Measurements from ENCODE around the gene HLA-F.
A peak's percentile ranks its signal among the peaks of the same experiment; 100 is the strongest.

HLA-F gene

DNA sequence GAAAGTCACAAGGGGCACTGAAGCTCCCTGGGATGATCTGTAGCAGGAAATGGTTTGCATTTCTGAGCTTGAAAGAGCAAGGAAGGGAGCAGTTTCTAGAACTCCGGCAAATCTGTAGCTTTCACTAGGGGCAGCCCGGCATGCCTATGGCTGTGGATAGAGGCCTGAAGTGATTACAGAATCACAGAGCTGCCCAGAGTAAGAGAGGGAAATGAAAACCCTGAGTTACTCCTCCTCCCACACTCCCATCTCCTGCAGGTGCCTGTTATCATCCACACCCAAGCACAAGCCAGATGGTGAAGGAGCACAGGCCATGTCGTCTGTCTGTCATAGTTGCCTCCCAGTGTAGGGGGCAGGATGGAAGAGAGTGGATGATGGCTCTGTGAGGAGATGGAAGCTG lies 37.1 kb downstream of the HLA-F start:
- DNase-seq (ENCODE audit: low spot score): no peak
- FAIRE-seq: no peak

DNA sequence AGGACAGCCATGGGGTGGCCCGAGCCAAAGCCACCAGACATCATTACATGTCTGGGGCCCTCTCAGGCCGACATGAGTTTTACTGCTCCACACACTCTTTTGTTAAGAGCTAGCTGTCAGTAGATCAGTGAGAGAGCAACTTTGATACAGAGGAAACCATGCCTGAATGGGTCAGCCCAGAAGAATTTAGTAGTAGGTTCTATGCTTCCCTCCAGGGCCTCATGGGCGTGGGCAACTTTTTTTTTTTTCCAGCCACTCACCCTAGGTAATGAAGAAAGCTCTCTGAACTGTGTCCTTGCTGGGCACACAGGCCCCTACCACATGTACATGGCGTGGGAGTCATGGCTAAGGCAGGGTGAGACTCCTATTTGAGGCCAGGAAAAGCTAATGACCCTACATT lies 38.8 kb downstream of the HLA-F start:
- DNase-seq (ENCODE audit: low spot score) (no peak), FAIRE-seq (no peak)

DNA sequence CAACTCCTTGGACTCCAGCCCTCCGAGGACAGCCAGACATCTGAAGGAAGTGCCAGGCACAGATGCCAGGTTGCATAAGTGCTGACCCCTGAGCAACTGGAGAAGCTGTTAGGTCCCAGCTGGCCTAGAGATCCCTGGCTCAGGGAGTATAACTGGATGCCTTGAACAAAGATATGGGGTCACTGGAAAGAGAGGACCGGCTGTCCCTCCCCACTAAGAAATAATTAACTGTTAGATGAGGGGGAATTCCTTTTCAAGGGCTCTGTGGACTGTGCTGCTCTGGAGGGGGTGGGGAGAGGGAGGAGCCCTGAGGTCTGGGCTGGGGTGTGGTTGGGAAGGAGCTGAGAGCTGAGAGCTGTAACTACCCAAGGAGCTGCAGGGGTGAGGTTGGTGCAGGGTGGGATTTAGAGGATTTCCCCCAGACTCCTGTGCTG lies 39.6 kb downstream of the HLA-F start:
- peak; percentile 37 for DNase-seq (ENCODE audit: low spot score)

DNA sequence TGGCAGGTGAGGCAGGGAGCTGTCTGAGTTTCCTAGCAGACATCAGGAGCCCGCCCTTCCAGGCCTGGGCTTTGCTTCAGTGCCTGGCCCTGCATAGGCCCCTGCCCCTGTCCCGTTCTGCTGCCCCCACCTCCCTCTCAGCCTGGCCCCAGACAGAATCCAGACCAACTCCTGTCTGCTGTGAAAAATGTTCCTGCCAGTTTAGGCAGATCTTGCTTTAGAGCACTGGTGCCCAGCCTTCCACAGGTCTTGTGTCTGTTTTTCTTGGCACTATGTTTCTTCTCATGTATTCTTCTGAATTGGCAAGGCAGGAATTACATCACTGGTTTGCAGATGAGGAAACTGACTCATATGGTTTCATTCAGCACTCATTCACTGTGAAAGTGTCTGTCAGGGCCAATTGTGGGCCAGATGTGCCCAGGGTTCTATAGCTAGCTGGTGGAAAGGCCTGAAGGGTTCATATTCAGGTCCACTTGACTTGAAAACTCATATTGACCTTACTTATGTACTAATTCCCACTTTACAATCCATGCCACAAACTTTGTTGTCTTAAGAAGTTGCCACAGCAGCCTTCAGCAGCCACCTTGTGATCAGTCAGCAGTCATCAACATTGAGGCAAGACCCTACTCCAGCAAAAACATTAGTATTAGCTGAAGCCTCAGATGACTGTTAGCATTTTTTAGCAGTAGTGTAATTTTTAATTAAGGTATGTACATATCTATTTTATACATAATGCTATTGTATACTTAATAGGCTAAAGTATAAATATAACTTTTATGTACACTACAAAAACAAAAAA lies 40.5 kb downstream of the HLA-F start:
- DNase-seq (ENCODE audit: low spot score): peak; percentile 65
- peak; percentile 80 for FAIRE-seq

More for the DNA sequence above, 39.6 kb downstream of the HLA-F start:
- FAIRE-seq: no peak

DNA sequence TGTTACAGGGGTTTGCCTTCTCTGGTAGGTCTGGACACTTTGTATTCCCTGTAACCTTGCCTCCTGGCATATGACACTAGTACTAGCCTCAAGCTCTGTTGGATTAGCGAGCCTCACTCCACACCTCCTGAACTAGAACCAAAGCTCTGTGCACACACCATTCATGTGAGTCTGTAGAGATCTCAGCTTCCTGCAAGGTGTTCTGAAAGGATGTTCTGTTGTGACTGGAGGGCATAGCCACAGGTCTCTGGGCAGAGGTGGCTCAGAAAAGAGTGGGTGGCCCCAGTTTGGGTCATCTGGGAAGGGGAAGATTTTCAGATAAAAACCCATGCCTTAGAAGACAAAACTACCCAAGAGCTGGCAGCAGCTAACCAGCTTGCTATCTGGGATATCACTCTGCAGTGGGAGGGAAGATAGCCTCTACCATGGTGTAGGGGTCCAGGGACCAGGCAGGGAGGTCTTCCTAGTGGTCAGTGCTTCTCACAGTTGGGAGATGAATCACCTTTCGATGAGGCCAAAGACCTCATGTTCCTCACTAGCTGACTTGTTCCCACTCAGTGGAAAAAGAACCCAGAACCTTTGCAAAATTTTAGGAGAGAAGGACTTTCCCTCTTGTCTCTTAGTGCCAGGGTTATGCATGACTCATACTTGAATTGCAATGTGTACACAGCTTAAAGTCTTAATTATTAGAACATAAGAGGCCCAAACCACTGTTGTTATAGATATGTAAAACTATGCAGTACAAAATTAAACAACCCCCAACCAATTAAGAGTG lies 41.4 kb downstream of the HLA-F start:
- FAIRE-seq (no peak), DNase-seq (ENCODE audit: low spot score) (no peak)

DNA sequence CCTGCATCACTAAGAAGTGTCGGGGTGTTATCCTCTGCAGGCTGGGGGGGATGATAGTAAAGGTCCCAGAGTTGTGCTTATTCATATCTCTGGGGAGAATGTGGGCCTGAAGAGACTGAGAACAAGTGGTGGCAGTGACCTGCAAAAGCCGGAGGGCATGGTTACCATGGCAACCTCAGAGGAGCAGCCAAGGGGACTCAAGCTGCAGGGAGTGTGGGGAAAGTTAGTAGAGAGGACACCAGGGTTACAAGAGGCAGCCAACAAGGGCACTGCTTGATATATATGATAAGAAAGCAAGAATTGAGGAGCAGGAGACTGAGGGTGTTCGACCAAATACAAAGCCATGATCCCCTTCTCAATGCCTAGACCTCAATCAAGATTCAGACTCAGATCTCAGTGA lies 46.1 kb downstream of the HLA-F start:
- FAIRE-seq (no peak), DNase-seq (ENCODE audit: low spot score) (no peak)

DNA sequence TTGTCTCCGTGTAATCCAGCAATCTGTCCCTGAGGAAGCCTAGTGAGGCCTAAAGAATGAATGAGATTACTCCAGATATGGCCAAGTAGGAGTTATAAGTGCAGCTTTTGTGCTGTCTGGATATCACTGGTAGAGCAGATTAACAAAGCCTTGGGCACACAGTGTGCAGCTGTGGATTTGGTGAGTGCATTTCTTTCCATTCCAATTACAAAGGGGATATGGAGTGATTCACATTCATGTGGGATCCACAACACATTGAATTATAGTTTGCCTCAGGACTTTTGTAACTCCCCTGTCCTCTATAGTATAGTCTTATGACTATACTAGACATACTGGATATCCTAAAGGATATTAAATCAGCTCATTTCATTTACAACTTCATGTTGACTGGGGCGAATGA lies 47.1 kb downstream of the HLA-F start:
- DNase-seq (ENCODE audit: low spot score): no peak
- FAIRE-seq: no peak

DNA sequence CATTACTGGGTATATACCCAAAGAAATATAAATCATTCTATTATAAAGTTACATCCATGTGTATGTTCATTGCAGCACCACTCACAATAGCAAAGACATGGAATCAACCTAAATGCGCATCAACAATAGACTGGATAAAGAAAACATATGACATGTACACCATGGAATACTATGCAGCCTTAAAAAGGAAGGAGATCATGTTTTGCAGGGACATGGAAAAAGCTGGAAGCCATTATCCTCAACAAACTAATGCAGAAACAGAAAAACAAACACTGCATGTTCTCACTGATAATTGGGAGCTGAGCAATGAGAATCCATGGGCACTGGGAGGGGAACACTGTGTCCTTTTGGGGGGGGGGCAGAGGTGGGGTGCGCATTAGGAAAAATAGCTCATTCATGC lies 53.5 kb downstream of the HLA-F start:
- no peak for FAIRE-seq

More for the DNA sequence above, 53.5 kb downstream of the HLA-F start:
- DNase-seq (ENCODE audit: low spot score): no peak
